Ovary (tissue), 9 donors: ENCODE measurements around the gene HIVEP1. TPM values are rescaled to one million over a fixed set of nuclear protein-coding genes. Genes with fewer than 3 reads are reported as not detected.

ENCODE experiments used
- DNase-seq, 5 donors: peaks; one replicate each; pipeline ENCODE4 v3.0.0-alpha.2; 2019 to 2020
- H3K27ac ChIP-seq, 2 donors: fragments of 200-600 bp; one replicate each; pipeline versions ENCODE4 v1.5.1 to v1.8.0; 2019 to 2022
- H3K27me3 ChIP-seq: fragments of 200-600 bp; one replicate; pipeline ENCODE4 v1.8.0; 2022
- H3K36me3 ChIP-seq: fragments of 200-600 bp; sonication (generic); one replicate; pipeline ENCODE4 v1.5.1; 2019
- H3K4me1 ChIP-seq: one replicate; pipeline ENCODE4 v1.8.1; 2013; ENCODE audit warnings: mild to moderate bottlenecking, moderate library complexity; ENCODE audit not compliant: insufficient read depth
- H3K4me3 ChIP-seq: fragments of 200-600 bp; sonication (generic); one replicate; pipeline ENCODE4 v1.5.1; 2017
- H3K9me3 ChIP-seq, 2 donors: fragments of 200-600 bp in 1 of 2; sonication (generic) in 1 of 2; one replicate each; pipeline versions ENCODE4 v1.5.1 to v1.8.1; 2013 to 2019; ENCODE audit warnings: mild to moderate bottlenecking in 1 of 2, moderate library complexity in 1 of 2
- EP300 ChIP-seq: sonication (generic); formaldehyde crosslinking; IDR thresholded peaks from one replicate; pipeline ENCODE4 v1.6.1; 2017; ENCODE audit warnings: antibody characterized with exemption
- POLR2A ChIP-seq: fragments of 450-650 bp; IDR thresholded peaks from one replicate; pipeline ENCODE4 v1.6.1; 2017; ENCODE audit warnings: antibody characterized with exemption, mild to moderate bottlenecking, moderate library complexity
- WGBS, 3 donors: extraction: QIAGEN DNeasy Blood & Tissue Kit in 1 of 3; methylation state at CpG; one replicate each; pipeline versions ENCODE4 v1.1.5 to v1.1.7; 2013 to 2017; 5-methylcytosine and 5-hydroxymethylcytosine counted together
- intact Hi-C, 4 donors: fragments of 100-400 bp; cut with DNase I; formaldehyde crosslinking; loops; one replicate each; pipeline versions ENCODE4 v1.11.0 to v1.15.1; 2022 to 2023
- polyA plus RNA-seq, 2 donors: library from polyadenylated mRNA; stranded (reverse); fragments of 200-250 nt in 1 of 2; fragments of 350-450 nt in 1 of 2; fragmentation: Illumina TruSeq in 1 of 2; extraction: RNeasy Lipid Tissue Mini Kit (QIAGEN cat#74804) in 1 of 2; gene quantifications; one replicate each; pipeline ENCODE4 v1.2.3, GENCODE V29; 2013 to 2014
- total RNA-seq, 7 donors: library from RNA; depleted of rRNA in 2 of 7; stranded (reverse); fragments of >200 nt in 2 of 7; fragmentation: NEBNext Ultra II Directional in 3 of 7; extraction: Animal tissue kit (Norgen Biotek cat#: 25700) in 3 of 7; gene quantifications; one replicate each; pipeline versions ENCODE4 v1.1.0 to v1.2.4, GENCODE V29; 2016 to 2023
- TF ChIP-seq, protein P1 (sequence below), 3 donors: fragments of 450-650 bp in 2 of 3; fragments of 200-600 bp in 1 of 3; IDR thresholded peaks; one replicate each; pipeline versions ENCODE4 v1.5.1 to v1.8.0; 2016 to 2022; ENCODE audit warnings: antibody characterized with exemption in 3 of 3, mild to moderate bottlenecking in 1 of 3
- donor health status: DM: no; HTN: no; CAD: no; lungs with moderate emphysema.
- donor health status: DM: no; HTN: no; CAD: no.
- donor health status: Bipolar disorder and iron deficiency.
- donor health status: DM: yes; HTN: yes; CAD: no.
- donor health status: DM: no; HTN: no; CAD: no.
- donor health status: DM: yes; HTN: yes; CAD: no.

Gene HIVEP1
- total and polyA plus RNA-seq, 9 donors: 11.9 to 45.0 (median 27.0) TPM

GRCh38 chr6:11968241-11968806 lies 43.8 kb upstream of the HIVEP1 start:
- H3K27ac ChIP-seq: no peak overlapping the region

DNA sequence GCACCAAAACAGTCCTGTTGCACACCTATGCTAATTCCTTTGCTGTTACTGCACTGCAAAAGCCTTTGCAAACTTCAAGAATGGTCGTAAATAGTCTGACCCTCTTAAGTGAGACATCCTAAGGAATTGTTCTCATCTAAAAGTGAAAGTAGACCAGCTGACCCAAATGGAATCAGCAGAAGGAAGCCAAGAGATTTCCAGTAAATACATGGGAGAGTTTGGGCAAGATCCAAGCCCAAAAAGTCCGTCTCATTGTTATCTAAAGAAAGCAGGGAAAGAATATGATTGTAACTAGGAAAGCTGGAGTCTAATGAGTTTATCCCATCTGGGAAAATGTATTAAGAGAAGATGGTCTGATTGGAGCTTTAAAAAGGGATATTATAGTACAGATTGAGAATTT lies 43.0 kb upstream of the HIVEP1 start:
- Histone ChIP-seq H3K9me3 (no peaks in the 10 kb centered on the region), H3K27ac (peak overlapping the region in 1 of 2 donors; percentile 27), H3K27me3 (no peaks in the 10 kb centered on the region), H3K4me1 (no peaks in the 10 kb centered on the region), H3K36me3 (no peaks in the 10 kb centered on the region), H3K4me3 (no peak overlapping the region)
- TF ChIP-seq POLR2A (no peak), EP300 (no peak)
- TF ChIP-seq, protein P1, sequence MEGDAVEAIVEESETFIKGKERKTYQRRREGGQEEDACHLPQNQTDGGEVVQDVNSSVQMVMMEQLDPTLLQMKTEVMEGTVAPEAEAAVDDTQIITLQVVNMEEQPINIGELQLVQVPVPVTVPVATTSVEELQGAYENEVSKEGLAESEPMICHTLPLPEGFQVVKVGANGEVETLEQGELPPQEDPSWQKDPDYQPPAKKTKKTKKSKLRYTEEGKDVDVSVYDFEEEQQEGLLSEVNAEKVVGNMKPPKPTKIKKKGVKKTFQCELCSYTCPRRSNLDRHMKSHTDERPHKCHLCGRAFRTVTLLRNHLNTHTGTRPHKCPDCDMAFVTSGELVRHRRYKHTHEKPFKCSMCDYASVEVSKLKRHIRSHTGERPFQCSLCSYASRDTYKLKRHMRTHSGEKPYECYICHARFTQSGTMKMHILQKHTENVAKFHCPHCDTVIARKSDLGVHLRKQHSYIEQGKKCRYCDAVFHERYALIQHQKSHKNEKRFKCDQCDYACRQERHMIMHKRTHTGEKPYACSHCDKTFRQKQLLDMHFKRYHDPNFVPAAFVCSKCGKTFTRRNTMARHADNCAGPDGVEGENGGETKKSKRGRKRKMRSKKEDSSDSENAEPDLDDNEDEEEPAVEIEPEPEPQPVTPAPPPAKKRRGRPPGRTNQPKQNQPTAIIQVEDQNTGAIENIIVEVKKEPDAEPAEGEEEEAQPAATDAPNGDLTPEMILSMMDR (IDR thresholded peaks at IDR 0.05): no peak
- WGBS, 3 donors: 2 to 7% (median 4%) methylated on average over 2 of the region's 2 CpGs
- peak in 2 of 5 donors; percentile 21 to 34 for DNase-seq
- intact Hi-C loops: no loop called here

More at GRCh38 chr6:11968241-11968806, 43.8 kb upstream of the HIVEP1 start:
- TF ChIP-seq, protein P1 (IDR thresholded peaks at IDR 0.05): no peak
- no peak for TF ChIP-seq POLR2A
- TF ChIP-seq EP300: no peak
- Histone ChIP-seq H3K9me3 (no peaks in the 10 kb centered on the region), H3K4me1 (no peaks in the 10 kb centered on the region), H3K36me3 (no peaks in the 10 kb centered on the region), H3K4me3 (no peak overlapping the region), H3K27me3 (no peaks in the 10 kb centered on the region)
- no peak for DNase-seq
- intact Hi-C loops: no loop called here
- WGBS, 3 donors: 71 to 73% (median 72%) methylated on average over 3 of the region's 3 CpGs

DNA sequence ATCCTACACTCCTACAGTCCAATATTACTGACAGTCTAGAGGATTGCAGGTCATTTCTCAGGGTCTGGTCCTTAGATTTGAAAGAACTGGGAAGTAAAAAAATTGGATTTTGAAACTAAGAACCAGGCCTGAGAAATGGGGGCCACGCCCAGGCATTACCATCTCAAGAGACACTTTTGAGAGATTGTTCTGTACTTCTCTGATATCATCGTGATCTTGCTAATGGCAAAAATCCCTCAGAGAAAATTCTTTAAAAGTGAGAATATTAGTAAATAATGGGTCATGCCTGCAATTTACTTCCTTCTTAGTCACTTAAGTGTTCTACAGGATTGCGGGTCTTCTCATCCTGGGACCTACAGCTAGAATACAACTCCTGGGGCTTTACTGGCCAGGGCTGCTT lies 42.0 kb upstream of the HIVEP1 start:
- H3K27me3 ChIP-seq: no peaks in the 10 kb centered on the region
- intact Hi-C loops: no loop called here
- H3K4me3 ChIP-seq: no peak overlapping the region
- no peak for DNase-seq
- H3K36me3 ChIP-seq: no peaks in the 10 kb centered on the region
- WGBS, 3 donors: 93 to 98% (median 98%) methylated on average over 3 of the region's 3 CpGs
- no peak overlapping the region for H3K27ac ChIP-seq
- TF ChIP-seq POLR2A (no peak), EP300 (no peak)
- TF ChIP-seq, protein P1 (IDR thresholded peaks at IDR 0.05): no peak
- H3K9me3 ChIP-seq: no peaks in the 10 kb centered on the region
- H3K4me1 ChIP-seq: no peaks in the 10 kb centered on the region

GRCh38 chr6:11971154-11971553 lies 41.0 kb upstream of the HIVEP1 start:
- DNase-seq: no peak
- no peaks in the 10 kb centered on the region for H3K27me3 ChIP-seq
- intact Hi-C loops: no loop called here
- no peaks in the 10 kb centered on the region for H3K9me3 ChIP-seq
- WGBS, 3 donors: 19 to 57% (median 40%) methylated on average over 2 of the region's 2 CpGs
- no peak overlapping the region for H3K4me3 ChIP-seq
- TF ChIP-seq EP300 (no peak), POLR2A (no peak)
- TF ChIP-seq, protein P1 (IDR thresholded peaks at IDR 0.05): no peak
- H3K36me3 ChIP-seq: no peaks in the 10 kb centered on the region
- no peak overlapping the region for H3K27ac ChIP-seq
- no peaks in the 10 kb centered on the region for H3K4me1 ChIP-seq
